Loucy (cell line): ENCODE results near the gene VDAC1.

Experiments used
- CTCF ChIP-seq: fragments of 200-600 bp; sonication (generic); conservative IDR thresholded peaks from 2 replicates; pipeline ENCODE4 v1.5.1; 2014; ENCODE audit warnings: mild to moderate bottlenecking, antibody characterized with exemption, low read length
- EZH2phosphoT487 ChIP-seq: fragments of 200-600 bp; IDR thresholded peaks from 2 replicates; pipeline ENCODE4 v1.6.1; 2018; ENCODE audit warnings: antibody characterized with exemption, mild to moderate bottlenecking, moderate library complexity, borderline replicate concordance

- no peak for TF ChIP-seq CTCF
- TF ChIP-seq EZH2phosphoT487: no peak
These were observed 56.1 kb downstream of the VDAC1 start for GRCh38 chr5:133948721-133949120.
